Measurements from ENCODE around the gene IL12RB1.
A peak's percentile ranks its signal among the peaks of the same experiment; 100 is the strongest.
"Not testable (repeated sequence)": the region's sequence is repeated elsewhere in the genome, so short reads cannot be mapped to it uniquely, and the experiment has no call there.

The IL12RB1 gene

GRCh38 chr19:18113827-18114226 lies 27.1 kb upstream of the IL12RB1 start:
- FAIRE-seq (no peak), DNase-seq (ENCODE audit: extremely low spot score, insufficient read length, low read depth) (no peak)

GRCh38 chr19:18112989-18113478 lies 26.3 kb upstream of the IL12RB1 start:
- DNase-seq (ENCODE audit: extremely low spot score, insufficient read length, low read depth) (no peak), FAIRE-seq (peak; percentile 96)

DNA sequence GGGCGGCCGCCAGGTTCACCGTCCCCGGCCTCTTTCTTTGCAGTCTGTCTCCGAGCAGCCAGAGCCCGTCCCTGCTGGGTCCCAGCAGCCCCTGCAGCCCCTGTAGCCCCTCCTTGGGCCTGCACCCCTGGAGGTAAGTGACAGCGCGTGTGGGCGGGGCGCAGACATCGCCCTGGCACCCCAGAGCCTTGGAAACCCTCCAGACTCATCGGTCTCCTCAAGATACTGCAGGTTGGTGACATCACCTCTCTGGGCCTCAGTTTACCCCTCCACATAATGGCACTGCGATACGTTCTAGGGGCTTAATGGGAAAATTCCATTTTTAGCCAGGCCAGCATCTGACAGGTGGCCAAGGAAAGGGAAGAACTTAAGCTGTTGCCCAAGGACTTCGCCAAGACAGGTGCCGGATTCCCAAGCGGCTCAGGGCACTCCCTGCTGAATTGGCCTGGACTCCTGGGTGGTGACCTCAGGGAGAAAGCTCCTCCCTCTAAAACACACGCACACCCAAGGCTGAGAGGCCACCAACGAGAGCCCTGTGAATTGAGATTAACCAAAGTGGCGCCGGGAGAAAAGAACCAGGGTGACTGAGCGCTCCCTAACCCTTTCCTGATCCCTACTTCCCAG lies 24.0 kb upstream of the IL12RB1 start:
- FAIRE-seq, result no peak
- no peak for DNase-seq (ENCODE audit: extremely low spot score, insufficient read length, low read depth)

GRCh38 chr19:18109733-18110608 lies 23.2 kb upstream of the IL12RB1 start:
- DNase-seq (ENCODE audit: extremely low spot score, insufficient read length, low read depth) (no peak), FAIRE-seq (peak; percentile 36)

DNA sequence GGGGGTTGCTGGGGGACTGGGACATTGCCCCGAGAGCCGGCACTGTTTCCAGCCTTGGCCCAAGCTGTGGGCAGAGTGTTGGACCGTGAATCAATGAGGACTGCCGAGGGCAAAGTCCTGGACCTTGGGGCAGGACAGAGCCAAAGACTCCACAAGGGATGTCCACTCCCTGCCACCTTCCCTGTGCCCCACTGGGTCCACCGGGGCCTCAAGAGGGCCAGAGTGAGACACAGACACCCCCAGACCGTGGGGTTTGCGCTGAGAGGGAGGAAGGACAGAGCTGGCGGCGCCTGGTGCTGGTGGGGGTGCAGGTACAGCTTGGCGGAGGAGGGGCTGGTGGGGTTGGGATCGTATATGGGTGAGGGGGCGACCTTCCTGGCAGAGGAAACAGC lies 22.6 kb upstream of the IL12RB1 start:
- DNase-seq (ENCODE audit: extremely low spot score, insufficient read length, low read depth) (no peak), FAIRE-seq (no peak)

GRCh38 chr19:18108897-18109296 lies 22.2 kb upstream of the IL12RB1 start:
- FAIRE-seq (no peak), DNase-seq (ENCODE audit: extremely low spot score, insufficient read length, low read depth) (no peak)

- FAIRE-seq (no peak), DNase-seq (ENCODE audit: extremely low spot score, insufficient read length, low read depth) (no peak)
These were observed 20.5 kb upstream of the IL12RB1 start for GRCh38 chr19:18107235-18107634.

DNA sequence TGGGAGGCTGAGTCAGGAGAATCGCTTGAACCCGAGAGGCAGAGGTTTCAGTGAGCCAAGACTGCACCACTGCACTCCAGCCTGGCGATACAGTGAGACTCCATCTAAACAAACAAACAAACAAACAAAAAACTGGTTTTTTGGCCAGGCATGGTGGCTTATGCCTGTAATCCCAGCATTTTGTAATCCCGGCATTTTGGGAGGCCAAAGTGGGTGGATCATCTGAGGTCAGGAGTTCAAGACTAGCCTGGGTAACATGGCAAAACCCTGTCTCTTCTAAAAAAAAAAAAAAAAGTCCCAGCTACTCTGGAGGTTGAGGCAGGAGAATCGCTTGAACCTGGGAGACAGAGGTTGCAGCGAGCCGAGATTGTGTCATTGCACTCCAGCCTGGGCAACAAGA lies 18.5 kb upstream of the IL12RB1 start:
- not testable (repeated sequence) for DNase-seq (ENCODE audit: extremely low spot score, insufficient read length, low read depth); FAIRE-seq

DNA sequence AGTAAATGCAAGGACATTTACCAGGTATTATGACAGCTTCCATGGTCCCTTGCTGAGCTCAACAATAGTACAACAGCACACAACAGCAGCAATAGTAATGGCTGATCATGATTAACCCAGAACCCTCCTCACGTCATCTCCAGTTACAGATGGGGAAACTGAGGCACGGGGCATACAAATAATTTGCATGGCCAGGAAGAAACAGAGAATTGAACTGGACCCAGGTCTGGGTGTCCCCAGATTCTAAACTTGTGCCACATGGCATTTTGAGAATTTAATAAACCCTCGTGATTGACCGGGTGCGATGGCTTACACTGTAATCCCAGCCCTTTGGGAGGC lies 18.0 kb upstream of the IL12RB1 start:
- FAIRE-seq (no peak), DNase-seq (ENCODE audit: extremely low spot score, insufficient read length, low read depth) (no peak)

DNA sequence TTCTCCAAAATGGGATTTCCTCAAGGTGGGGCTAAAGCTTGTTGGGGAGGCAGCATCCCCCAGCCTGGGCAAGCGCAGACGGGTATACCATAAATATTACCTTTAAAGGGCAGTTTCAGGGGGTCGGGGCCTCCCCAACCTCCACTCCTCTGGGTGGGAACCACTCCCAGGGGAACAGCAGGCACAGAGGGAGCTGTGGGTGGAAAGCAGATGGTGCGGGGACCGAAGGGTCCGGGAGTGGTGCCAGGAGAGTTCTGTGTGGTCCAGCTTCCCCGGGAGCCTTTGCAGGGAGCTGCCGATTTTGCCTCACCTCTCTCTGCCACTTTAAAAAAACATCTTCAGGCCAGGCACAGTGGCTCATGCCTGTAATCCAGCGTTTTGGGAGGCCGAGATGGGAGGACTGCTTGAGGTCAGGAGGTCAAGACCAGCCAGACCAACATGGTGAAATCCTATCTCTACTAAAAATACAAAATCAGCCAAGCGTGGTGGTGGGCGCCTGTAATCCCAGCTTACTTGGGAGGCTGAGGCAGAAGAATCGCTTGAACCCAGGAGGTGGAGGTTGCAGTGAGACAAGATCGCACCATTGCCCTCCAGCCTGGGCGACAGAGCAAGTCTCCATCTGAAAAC lies 16.3 kb upstream of the IL12RB1 start:
- DNase-seq (ENCODE audit: extremely low spot score, insufficient read length, low read depth) (no peak), FAIRE-seq (no peak)

GRCh38 chr19:18101268-18101667 lies 14.5 kb upstream of the IL12RB1 start:
- FAIRE-seq (no peak), DNase-seq (ENCODE audit: extremely low spot score, insufficient read length, low read depth) (no peak)

DNA sequence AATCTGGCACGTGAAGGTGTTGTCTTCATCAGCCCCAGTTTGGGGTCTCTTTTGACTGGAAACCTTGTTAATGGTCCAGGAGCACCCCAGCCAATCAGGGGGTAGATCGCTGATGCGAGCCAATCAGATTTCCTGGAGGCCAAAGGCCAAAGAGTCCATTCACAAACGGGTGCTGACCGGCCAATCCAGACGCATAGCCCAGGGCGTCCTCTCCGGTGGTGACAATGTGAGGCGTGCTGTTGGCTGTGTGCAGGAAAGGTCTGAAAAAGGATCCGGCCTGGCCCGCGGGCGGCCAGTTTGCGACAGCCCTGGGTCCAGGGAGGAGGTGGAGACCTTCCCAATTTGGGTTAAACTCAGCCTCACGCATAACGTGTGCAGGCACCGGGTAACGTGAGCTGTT lies 14.0 kb upstream of the IL12RB1 start:
- FAIRE-seq, result no peak
- no peak for DNase-seq (ENCODE audit: extremely low spot score, insufficient read length, low read depth)

GRCh38 chr19:18099623-18099995 lies 12.9 kb upstream of the IL12RB1 start:
- FAIRE-seq (no peak), DNase-seq (ENCODE audit: extremely low spot score, insufficient read length, low read depth) (no peak)

GRCh38 chr19:18098891-18099622 lies 12.3 kb upstream of the IL12RB1 start:
- FAIRE-seq (peak; percentile 96), DNase-seq (ENCODE audit: extremely low spot score, insufficient read length, low read depth) (no peak)

DNA sequence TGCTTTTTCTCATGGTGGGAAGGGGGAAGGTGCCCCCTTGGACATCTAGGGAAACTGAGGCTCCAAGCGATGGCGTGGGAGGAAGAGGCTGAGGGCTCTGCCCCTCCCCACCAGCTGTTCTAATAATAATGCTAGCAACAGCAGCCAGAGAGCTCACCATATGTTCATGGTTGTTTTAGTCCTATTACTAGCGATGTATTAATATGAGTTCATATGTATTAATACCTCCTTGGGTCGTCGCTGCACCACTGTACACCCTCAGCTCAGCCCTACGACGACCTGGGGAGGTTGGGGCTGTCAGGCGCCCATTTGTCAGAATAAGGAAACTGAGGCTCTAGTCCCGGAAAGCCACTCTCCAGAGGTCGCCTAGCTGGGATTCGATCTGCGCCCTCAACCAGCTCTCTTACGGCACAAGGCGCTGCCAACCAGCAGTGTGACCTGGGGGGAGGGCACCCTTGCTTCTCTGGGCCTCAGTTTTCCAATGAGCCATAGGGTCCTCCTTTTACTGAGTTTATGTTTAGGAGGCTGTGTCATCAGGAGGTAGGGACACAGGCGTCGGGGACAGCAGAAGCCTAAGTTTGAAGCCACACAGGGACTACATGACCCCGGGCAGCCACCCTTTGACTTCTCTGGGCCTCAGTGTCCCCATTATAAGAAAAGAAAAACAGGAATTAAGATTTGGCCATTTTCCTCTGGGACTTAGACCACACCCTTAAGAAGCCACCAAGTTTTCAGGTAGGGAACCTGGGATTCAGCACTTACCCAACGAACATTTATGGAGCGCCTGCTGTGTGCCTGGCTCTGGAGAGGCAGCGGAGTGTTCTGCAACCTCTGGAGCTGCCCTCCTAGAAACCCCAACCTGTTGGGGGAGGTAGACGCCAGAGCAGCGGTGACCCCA lies 11.5 kb upstream of the IL12RB1 start:
- DNase-seq (ENCODE audit: extremely low spot score, insufficient read length, low read depth), result no peak
- no peak for FAIRE-seq

- FAIRE-seq, result peak; percentile 88
These were observed 10.7 kb upstream of the IL12RB1 start, which contains the start of gene MAST3 for GRCh38 chr19:18097217-18097992. Gene MAST3, plus strand, starts transcription at chr19:18097778. Its CDS starts 15 bp downstream, at chr19:18097793.

GRCh38 chr19:18096258-18096657 lies 9.5 kb upstream of the IL12RB1 start:
- no peak for FAIRE-seq

More at GRCh38 chr19:18097217-18097992, 10.7 kb upstream of the IL12RB1 start, which contains the start of gene MAST3:
- DNase-seq (ENCODE audit: extremely low spot score, insufficient read length, low read depth), result peak; percentile 86

GRCh38 chr19:18093439-18094161 lies 6.9 kb upstream of the IL12RB1 start:
- no peak for FAIRE-seq

More at GRCh38 chr19:18096258-18096657, 9.5 kb upstream of the IL12RB1 start:
- DNase-seq (ENCODE audit: extremely low spot score, insufficient read length, low read depth), result no peak

More at GRCh38 chr19:18093439-18094161, 6.9 kb upstream of the IL12RB1 start:
- DNase-seq (ENCODE audit: extremely low spot score, insufficient read length, low read depth), result no peak
